Transverse colon (tissue), 4 donors: ENCODE results near the gene GZMH.

ENCODE experiments used
- POLR2A ChIP-seq: fragments of 450-650 bp; IDR thresholded peaks from one replicate; pipeline ENCODE4 v1.6.1; 2016; ENCODE audit warnings: antibody characterized with exemption, mild to moderate bottlenecking, moderate library complexity
- POLR2AphosphoS5 ChIP-seq, 3 donors: sonication (generic); formaldehyde crosslinking; IDR thresholded peaks; one replicate each; pipeline ENCODE4 v1.6.1; 2016; ENCODE audit warnings: antibody characterized with exemption in 3 of 3
- TF ChIP-seq, protein P1 (sequence below), 5 experiments: fragments of 200-600 bp in 3 of 5; fragments of 450-650 bp in 2 of 5; sonication (generic) in 3 of 5; IDR thresholded peaks; 1 replicate in 2 of 5; 2 replicates in 3 of 5; pipeline ENCODE4 v1.5.1; 2016 to 2017; ENCODE audit warnings: antibody characterized with exemption in 5 of 5, inconsistent platforms in 3 of 5, mild to moderate bottlenecking in 2 of 5, moderate library complexity in 1 of 5

DNA sequence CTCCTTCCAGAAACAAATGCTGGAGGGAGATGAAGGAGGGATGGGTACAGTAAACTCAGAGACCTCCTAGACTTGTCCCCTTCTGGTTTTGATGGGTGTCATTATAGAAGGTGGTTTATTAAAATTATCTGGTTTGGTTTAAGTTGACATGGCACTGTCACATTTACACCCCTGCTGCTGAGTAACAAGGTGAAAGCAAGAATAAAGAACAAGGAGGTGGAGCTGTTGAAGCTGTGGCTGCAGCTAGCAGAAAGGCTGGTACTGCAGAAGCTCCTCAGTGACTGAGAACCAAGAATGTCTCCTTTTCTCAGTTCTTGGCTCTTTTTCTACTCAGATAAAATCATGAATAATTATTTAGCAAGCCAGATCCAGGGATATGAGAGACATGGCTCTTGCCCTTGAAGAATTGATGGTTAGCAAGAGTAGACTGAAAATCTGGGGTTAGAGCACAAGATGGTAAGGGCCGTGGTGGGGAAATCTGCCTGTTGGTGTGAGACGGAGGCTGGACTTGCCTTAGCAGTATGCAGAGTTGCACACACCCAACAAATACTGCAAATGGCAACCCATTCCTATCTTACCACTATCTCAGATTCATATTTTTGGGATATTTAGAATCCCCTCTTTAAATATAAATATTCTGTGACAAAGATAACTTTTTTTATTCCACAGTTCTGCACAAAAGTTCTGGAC, at the start of gene GZMH:
- TF ChIP-seq, protein P1, sequence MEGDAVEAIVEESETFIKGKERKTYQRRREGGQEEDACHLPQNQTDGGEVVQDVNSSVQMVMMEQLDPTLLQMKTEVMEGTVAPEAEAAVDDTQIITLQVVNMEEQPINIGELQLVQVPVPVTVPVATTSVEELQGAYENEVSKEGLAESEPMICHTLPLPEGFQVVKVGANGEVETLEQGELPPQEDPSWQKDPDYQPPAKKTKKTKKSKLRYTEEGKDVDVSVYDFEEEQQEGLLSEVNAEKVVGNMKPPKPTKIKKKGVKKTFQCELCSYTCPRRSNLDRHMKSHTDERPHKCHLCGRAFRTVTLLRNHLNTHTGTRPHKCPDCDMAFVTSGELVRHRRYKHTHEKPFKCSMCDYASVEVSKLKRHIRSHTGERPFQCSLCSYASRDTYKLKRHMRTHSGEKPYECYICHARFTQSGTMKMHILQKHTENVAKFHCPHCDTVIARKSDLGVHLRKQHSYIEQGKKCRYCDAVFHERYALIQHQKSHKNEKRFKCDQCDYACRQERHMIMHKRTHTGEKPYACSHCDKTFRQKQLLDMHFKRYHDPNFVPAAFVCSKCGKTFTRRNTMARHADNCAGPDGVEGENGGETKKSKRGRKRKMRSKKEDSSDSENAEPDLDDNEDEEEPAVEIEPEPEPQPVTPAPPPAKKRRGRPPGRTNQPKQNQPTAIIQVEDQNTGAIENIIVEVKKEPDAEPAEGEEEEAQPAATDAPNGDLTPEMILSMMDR (IDR thresholded peaks at IDR 0.05), result no peak
- no peak for TF ChIP-seq POLR2A
- TF ChIP-seq POLR2AphosphoS5 (IDR thresholded peaks at IDR 0.05), result no peak
